ENCODE data around the gene FLYWCH1. TPM values are rescaled to one million over a fixed set of nuclear protein-coding genes. Genes with fewer than 3 reads are reported as not detected.

FLYWCH1 gene
- total and polyA plus RNA-seq, 12 donors, result 22.1 to 42.3 (median 32.8) TPM

DNA sequence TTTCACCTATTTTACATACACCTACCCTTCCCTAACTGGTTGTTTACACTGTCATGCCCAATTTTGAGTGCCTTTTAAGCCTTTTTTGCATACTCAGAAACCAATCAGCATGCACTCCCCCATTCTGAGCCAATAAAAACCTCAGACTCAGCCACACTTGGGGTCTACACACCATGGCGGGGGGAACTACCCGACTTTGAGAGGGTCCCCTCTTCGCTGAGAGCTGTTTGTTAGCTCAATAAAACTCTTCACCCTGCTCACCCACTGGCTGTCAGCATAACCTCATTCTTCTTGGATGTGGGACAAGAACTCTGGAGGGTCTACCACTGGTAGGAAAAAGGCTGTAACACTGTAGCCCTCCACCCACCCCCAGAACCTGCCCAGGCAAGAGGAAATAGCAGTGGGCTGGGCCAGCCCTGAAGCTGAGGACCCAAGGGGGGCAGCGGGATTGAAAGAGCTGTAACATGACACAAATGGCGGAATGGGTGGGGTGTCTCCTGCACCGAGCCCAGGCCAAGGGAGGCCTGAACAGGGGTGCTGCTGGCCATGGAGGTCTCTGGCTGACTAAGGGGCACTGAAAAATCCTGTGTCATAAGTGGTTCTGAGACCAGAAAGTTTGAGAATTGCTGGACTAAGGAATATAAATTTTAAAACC is 31.8 kb upstream of the FLYWCH1 start:
- no peak overlapping the region for H3K27ac ChIP-seq
- WGBS, 2 donors, result 88 to 92% methylated on average over 6 of the region's 6 CpGs
- TF ChIP-seq, protein P1, sequence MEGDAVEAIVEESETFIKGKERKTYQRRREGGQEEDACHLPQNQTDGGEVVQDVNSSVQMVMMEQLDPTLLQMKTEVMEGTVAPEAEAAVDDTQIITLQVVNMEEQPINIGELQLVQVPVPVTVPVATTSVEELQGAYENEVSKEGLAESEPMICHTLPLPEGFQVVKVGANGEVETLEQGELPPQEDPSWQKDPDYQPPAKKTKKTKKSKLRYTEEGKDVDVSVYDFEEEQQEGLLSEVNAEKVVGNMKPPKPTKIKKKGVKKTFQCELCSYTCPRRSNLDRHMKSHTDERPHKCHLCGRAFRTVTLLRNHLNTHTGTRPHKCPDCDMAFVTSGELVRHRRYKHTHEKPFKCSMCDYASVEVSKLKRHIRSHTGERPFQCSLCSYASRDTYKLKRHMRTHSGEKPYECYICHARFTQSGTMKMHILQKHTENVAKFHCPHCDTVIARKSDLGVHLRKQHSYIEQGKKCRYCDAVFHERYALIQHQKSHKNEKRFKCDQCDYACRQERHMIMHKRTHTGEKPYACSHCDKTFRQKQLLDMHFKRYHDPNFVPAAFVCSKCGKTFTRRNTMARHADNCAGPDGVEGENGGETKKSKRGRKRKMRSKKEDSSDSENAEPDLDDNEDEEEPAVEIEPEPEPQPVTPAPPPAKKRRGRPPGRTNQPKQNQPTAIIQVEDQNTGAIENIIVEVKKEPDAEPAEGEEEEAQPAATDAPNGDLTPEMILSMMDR (IDR thresholded peaks at IDR 0.05), result no peak
- no peak overlapping the region for H3K4me3 ChIP-seq
- intact Hi-C loops (cut with DNase I), result no loop called here
- DNase-seq, result no peak
- H3K27me3 ChIP-seq, result no peaks in the 10 kb centered on the region
- H3K36me3 ChIP-seq, result no peaks in the 10 kb centered on the region
- no peak for ATAC-seq
- no peaks in the 10 kb centered on the region for H3K9me3 ChIP-seq
- H3K4me1 ChIP-seq, result peaks cover 3 to 21% (median 12%) of the 10 kb centered on the region in 9 donors

DNA sequence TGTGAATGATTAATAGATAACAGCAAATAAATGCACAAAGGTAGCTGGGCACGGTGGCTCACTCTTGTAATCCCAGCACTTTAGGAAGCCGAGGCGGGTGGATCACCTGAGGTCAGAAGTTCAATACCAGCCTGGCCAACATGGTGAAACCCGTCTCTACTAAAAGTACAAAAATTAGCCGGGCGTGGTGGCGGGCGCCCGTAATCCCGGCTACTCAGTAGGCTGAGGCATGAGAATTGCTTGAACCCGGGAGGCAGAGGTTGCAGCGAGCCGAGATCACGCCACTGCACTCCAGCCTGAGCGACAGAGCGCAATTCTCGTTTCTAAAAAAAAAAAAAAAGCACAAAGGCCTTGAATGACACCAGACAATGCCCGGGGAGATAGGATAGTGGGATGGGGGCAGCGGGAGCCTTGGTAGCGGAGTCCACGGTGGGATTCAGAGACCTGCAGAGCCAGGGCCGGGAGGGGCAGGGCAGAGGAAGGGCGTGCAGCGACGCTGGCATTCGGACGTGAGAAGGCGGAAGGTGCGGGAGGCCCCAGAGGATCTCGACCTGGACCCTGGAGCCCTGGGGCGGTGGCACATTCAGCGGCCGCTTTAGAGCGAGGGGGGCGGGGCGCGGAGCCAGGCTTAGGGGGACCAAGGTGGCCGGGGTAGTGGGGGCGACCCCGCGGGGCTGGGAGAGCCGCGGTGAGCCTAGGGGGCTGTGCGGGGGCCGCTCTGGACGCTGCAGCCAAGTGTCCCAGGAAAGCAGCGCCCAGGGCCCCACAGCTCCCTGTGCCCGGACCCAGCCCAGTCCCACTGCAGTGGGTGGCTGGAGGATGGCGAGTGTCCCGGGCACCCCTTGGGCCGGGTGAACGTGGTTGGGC is 29.7 kb upstream of the FLYWCH1 start:
- intact Hi-C loops (cut with DNase I), result loop anchor here in 4 of 10 donors (1.0 to 2.0 kb wide), 2 partner anchors 22 to 23 kb away; no protein-coding TSS in a partner anchor
- Histone ChIP-seq H3K4me3 (peak overlapping the region; percentile 42 to 99 (median 93)), H3K36me3 (peaks cover 0 to 3% (median 0%) of the 10 kb centered on the region in 9 donors), H3K4me1 (peaks cover 3 to 19% (median 12%) of the 10 kb centered on the region in 9 donors), H3K27me3 (no peaks in the 10 kb centered on the region), H3K27ac (peak overlapping the region; percentile 76 to 99 (median 98)), H3K9me3 (no peaks in the 10 kb centered on the region)
- DNase-seq, result peak in 1 of 2 donors; percentile 40
- peak in 6 of 8 donors; percentile 1 to 39 (median 6) for ATAC-seq
- WGBS, 2 donors, result 10% methylated on average over 48 to 51 of the region's 52 CpGs
- TF ChIP-seq, protein P1 (IDR thresholded peaks at IDR 0.05), result no peak

DNA sequence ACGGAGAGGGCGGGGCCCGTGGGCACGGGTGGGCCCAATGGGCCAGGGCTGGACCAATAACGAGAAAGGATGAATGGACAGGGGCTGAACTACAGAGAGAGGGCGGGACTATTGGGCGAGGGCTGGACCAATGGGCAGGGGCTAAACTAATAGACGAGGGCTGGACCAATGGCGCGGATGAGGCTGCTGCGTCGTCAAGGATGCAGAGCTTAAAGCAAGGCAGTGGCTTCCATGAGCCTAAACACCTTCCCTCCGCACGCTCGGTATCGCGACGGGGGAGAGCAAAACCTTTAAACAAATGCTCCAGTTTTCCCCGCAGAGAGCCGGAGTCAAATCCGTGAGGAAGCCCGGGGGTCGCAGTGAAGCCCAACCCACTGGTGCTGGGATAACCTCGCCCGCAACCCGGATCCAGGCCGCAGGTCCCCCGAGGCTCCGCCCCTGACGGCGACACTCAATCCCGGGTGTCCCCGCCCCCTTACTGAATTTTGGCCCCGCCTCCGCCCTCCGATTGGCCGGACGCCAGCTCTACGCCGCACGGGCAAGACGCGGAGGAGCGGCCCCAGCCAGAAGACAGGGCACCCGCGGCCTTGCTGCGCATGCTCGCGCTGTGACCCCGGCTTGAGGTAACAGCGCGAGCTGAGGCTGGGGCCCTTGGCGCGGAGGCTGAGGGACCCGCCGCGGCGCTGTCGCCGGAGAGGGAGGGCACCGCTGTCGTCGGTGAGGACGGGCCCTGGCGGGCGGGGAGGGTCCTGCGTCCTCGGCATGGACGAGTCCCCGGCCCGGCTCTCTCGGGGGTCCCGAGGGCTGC is 28.9 kb upstream of the FLYWCH1 start, which contains the start of gene FLYWCH2:
Gene FLYWCH2 (plus strand): TSS at position 566 of the 808 bp plus-strand sequence. CDS start 13,235 bp downstream, outside the sequence.
- H3K27me3 ChIP-seq, result no peaks in the 10 kb centered on the region
- intact Hi-C loops (cut with DNase I), result loop anchor here in 5 of 10 donors (1.0 to 2.0 kb wide), 2 partner anchors 21 to 22 kb away; no protein-coding TSS in a partner anchor
- peaks cover 0 to 5% (median 0%) of the 10 kb centered on the region in 9 donors for H3K36me3 ChIP-seq
- H3K4me1 ChIP-seq, result peaks cover 3 to 19% (median 12%) of the 10 kb centered on the region in 9 donors
- peak; percentile 96 to 98 (median 98) for ATAC-seq
- H3K9me3 ChIP-seq, result no peaks in the 10 kb centered on the region
- H3K4me3 ChIP-seq, result peak within 1 kb of the TSS; percentile 79 to 99 (median 93)
- peak within 1 kb of the TSS; percentile 93 to 99 (median 98) for H3K27ac ChIP-seq
- DNase-seq, result peak; percentile 99
- 0% methylated on average over 70 to 73 of the region's 73 CpGs for WGBS, 2 donors
- TF ChIP-seq, protein P1 (IDR thresholded peaks at IDR 0.05), result peak in 4 of 9 donors; percentile 5 to 25 (median 12)

Measured in heart right ventricle (tissue), 16 donors.